Adrenal gland (tissue), 12 donors: ENCODE data around the gene EPSTI1. TPM values are rescaled to one million over a fixed set of nuclear protein-coding genes. Genes with fewer than 3 reads are reported as not detected.
"Not testable (repeated sequence)": the region's sequence is repeated elsewhere in the genome, so short reads cannot be mapped to it uniquely, and the experiment has no call there.

Source experiments
- DNase-seq, 7 donors: peaks; one replicate each; pipeline ENCODE4 v3.0.0-alpha.2; 2019 to 2020
- H3K27ac ChIP-seq, 5 donors: fragments of 200-600 bp; sonication (generic) in 4 of 5; 1 replicate in 3 of 5; 2 replicates in 2 of 5; pipeline versions ENCODE4 v1.5.1 to v1.8.0; 2016 to 2020; ENCODE audit warnings: mild to moderate bottlenecking in 1 of 5
- H3K27me3 ChIP-seq: fragments of 200-600 bp; 2 replicates; pipeline ENCODE4 v1.8.0; 2021
- H3K36me3 ChIP-seq, 2 donors: fragments of 200-600 bp; replicated peaks in 1 of 2; 1 replicate in 1 of 2; 2 replicates in 1 of 2; pipeline versions ENCODE4 v1.5.1 to v1.8.0; 2018 to 2022
- H3K4me1 ChIP-seq, 2 donors: fragments of 200-600 bp; replicated peaks in 1 of 2; 1 replicate in 1 of 2; 2 replicates in 1 of 2; pipeline versions ENCODE4 v1.5.1 to v1.8.0; 2018 to 2021
- H3K4me3 ChIP-seq, 4 donors: fragments of 200-600 bp; sonication (generic) in 3 of 4; one replicate each; pipeline ENCODE4 v1.5.1; 2016 to 2018
- H3K9me3 ChIP-seq, 3 donors: fragments of 200-600 bp; sonication (generic) in 1 of 3; replicated peaks in 1 of 3; 1 replicate in 2 of 3; 2 replicates in 1 of 3; pipeline versions ENCODE4 v1.5.1 to v1.8.0; 2016 to 2021
- POLR2A ChIP-seq, 2 donors: fragments of 450-650 bp; IDR thresholded peaks; one replicate each; pipeline ENCODE4 v1.6.1; 2017; ENCODE audit warnings: antibody characterized with exemption in 2 of 2, mild to moderate bottlenecking in 2 of 2, moderate library complexity in 1 of 2
- WGBS, 4 donors: extraction: QIAGEN DNeasy Blood & Tissue Kit in 2 of 4; methylation state at CpG; one replicate each; pipeline versions ENCODE4 v1.1.5 to v1.1.7; 2013 to 2017; 5-methylcytosine and 5-hydroxymethylcytosine counted together
- intact Hi-C, 2 donors: fragments of 100-400 bp; cut with DNase I; formaldehyde crosslinking; loops; one replicate each; pipeline versions ENCODE4 v1.14.1 to v1.15.0; 2022 to 2023
- polyA plus RNA-seq, 3 donors: library from polyadenylated mRNA; stranded (reverse); fragments of 200-250 nt in 2 of 3; fragments of 350-450 nt in 1 of 3; fragmentation: Illumina TruSeq in 1 of 3; extraction: RNeasy Lipid Tissue Mini Kit (QIAGEN cat#74804) in 1 of 3; gene quantifications; one replicate each; pipeline ENCODE4 v1.2.3, GENCODE V29; 2013 to 2014
- total RNA-seq, 9 donors: library from RNA; depleted of rRNA in 4 of 9; stranded (reverse); fragments of >200 nt in 4 of 9; fragments of 120-200 nt in 1 of 9; fragmentation: NEBNext Ultra II Directional in 1 of 9; extraction: Animal tissue kit (Norgen Biotek cat#: 25700) in 1 of 9; gene quantifications; one replicate each; pipeline versions ENCODE4 v1.1.0 to v1.2.4, GENCODE V29; 2013 to 2023
- TF ChIP-seq, protein P1 (sequence below), 6 experiments: fragments of 450-650 bp in 4 of 6; fragments of 200-600 bp in 2 of 6; sonication (generic) in 1 of 6; IDR thresholded peaks; 1 replicate in 5 of 6; 2 replicates in 1 of 6; pipeline versions ENCODE4 v1.5.1 to v1.8.0; 2016 to 2021; ENCODE audit warnings: antibody characterized with exemption in 6 of 6, mild to moderate bottlenecking in 2 of 6, moderate library complexity in 1 of 6
- donor health status: healthy with polysubstance abuse.
- donor health status: Bipolar disorder and iron deficiency.
- donor health status: DM: yes; HTN: yes; CAD: no.
- donor health status: DM: no; HTN: no; CAD: no.
- donor health status: DM: no; HTN: no; CAD: no.
- donor health status: DM: yes; HTN: yes; CAD: no.

The EPSTI1 gene
- total and polyA plus RNA-seq, 12 donors: 6.8 to 36.3 (median 10.2) TPM

DNA sequence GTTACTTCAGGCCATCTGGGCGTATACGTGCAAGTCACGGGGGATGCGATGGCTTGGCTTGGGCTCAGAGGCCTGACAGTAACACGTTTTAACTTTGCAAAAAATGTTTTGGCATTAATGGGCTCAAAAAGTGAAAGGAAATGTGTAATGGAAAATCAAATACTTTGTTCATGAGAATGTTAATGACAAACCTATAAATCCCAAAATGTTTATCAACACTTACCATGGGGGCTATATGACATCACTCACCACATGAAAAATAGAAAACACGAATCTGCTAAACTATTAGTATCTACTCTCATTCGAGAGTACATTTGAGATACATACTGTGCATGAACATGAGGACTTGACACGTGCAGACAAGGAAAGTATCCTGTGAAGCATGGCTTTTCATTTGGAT is 119.0 kb downstream of the EPSTI1 start:
- WGBS, 4 donors: 92 to 94% (median 93%) methylated on average over 8 of the region's 8 CpGs
- intact Hi-C loops: no loop called here
- Histone ChIP-seq H3K9me3 (no peaks in the 10 kb centered on the region), H3K27me3 (no peaks in the 10 kb centered on the region), H3K4me3 (no peak overlapping the region), H3K27ac (no peak overlapping the region), H3K36me3 (no peaks in the 10 kb centered on the region), H3K4me1 (peaks cover 7 to 27% of the 10 kb centered on the region in 2 donors)
- no peak for DNase-seq
- TF ChIP-seq POLR2A (IDR thresholded peaks at IDR 0.05): no peak
- TF ChIP-seq, protein P1, sequence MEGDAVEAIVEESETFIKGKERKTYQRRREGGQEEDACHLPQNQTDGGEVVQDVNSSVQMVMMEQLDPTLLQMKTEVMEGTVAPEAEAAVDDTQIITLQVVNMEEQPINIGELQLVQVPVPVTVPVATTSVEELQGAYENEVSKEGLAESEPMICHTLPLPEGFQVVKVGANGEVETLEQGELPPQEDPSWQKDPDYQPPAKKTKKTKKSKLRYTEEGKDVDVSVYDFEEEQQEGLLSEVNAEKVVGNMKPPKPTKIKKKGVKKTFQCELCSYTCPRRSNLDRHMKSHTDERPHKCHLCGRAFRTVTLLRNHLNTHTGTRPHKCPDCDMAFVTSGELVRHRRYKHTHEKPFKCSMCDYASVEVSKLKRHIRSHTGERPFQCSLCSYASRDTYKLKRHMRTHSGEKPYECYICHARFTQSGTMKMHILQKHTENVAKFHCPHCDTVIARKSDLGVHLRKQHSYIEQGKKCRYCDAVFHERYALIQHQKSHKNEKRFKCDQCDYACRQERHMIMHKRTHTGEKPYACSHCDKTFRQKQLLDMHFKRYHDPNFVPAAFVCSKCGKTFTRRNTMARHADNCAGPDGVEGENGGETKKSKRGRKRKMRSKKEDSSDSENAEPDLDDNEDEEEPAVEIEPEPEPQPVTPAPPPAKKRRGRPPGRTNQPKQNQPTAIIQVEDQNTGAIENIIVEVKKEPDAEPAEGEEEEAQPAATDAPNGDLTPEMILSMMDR (IDR thresholded peaks at IDR 0.05): no peak

DNA sequence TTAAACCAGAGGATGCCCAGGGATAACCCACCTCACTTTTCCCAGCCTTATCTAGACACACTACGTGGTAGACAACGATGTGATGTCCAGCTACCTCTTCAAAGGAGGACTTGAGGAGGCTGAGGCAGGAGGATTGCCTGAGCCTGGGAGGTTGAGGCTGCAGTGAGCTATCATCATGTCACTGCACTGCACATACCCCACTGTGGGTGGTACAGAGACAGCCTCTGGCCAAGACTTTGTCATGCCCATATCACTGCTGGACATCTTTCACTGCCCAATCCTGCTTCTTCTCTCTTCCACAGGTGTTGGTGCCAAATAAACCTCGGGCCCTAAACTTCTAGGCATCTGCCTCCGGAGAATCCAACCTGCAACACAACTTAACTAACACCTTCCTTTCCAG is 124.8 kb downstream of the EPSTI1 start:
- DNase-seq: no peak
- Histone ChIP-seq H3K36me3 (no peaks in the 10 kb centered on the region), H3K27ac (no peak overlapping the region), H3K27me3 (no peaks in the 10 kb centered on the region), H3K9me3 (no peaks in the 10 kb centered on the region), H3K4me3 (no peak overlapping the region), H3K4me1 (no peaks in the 10 kb centered on the region)
- 79 to 88% (median 85%) methylated on average over 2 to 4 of the region's 4 CpGs for WGBS, 4 donors
- intact Hi-C loops: no loop called here
- no peak for TF ChIP-seq POLR2A (IDR thresholded peaks at IDR 0.05)
- TF ChIP-seq, protein P1 (IDR thresholded peaks at IDR 0.05): no peak

DNA sequence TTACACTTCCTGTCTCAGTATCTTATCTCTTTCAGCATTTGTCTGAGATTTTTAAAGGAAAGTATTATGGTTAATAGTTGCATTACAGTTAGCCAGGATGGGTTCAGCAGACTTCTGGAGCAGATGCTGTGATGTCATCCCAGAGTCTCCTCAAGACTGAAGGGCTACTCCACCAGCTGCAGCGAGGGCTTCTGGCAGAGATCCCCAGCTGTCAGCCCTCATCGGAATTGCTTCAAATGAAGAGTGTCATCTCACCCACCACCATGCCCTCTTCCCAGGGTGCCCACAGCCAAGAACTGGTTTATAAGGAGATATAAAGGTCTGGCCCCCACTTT is 126.3 kb downstream of the EPSTI1 start:
- Histone ChIP-seq H3K36me3 (no peaks in the 10 kb centered on the region), H3K27ac (no peak overlapping the region), H3K27me3 (no peaks in the 10 kb centered on the region), H3K4me3 (no peak overlapping the region), H3K4me1 (no peaks in the 10 kb centered on the region), H3K9me3 (no peaks in the 10 kb centered on the region)
- DNase-seq: peak in 1 of 7 donors; percentile 2
- TF ChIP-seq, protein P1 (IDR thresholded peaks at IDR 0.05): no peak
- no peak for TF ChIP-seq POLR2A (IDR thresholded peaks at IDR 0.05)
- intact Hi-C loops: no loop called here
- 71 to 79% (median 76%) methylated on average over 1 to 2 of the region's 2 CpGs for WGBS, 4 donors

DNA sequence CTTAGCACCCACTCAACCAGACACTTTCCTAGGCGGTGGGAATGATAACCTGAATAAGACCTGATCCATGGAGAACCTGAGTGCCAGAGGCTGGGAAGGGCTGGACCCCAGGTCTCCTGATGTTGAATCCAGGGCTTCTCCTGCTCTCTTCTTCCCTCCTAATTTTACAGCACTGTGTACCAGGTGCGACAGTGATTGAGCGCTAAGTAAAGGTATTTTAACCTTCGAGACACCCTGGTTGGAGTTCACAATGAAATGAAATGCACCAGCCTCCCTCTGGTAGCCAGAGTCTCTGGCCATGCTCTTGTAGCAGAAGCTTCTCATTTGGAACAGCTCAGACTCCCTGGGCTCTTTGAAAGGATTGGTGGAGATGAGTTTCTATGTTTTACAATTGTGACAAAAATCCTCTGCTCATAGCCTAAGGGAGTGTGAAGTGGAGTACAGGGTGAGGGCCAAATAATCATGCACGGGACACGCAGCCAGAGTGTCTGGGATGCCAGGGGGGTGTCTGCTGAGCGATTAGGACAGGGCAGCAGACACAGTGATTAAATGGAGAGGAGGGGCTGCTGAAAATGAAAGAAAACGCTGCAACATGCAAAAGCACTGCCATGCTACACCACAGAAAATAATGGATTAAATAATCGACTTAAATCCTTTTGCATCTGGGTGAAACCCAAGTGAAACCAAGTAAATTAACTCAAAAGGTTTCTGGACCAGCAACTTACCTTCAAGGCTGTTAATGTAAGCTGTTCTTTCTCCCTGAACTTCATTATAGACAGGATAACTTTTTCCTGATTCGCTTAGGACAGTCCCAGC is 126.9 kb downstream of the EPSTI1 start:
- H3K27ac ChIP-seq: no peak overlapping the region
- H3K36me3 ChIP-seq: no peaks in the 10 kb centered on the region
- no peaks in the 10 kb centered on the region for H3K27me3 ChIP-seq
- WGBS, 4 donors: 63 to 70% (median 63%) methylated on average over 10 of the region's 10 CpGs
- intact Hi-C loops: no loop called here
- H3K4me3 ChIP-seq: no peak overlapping the region
- no peaks in the 10 kb centered on the region for H3K9me3 ChIP-seq
- no peak for DNase-seq
- TF ChIP-seq, protein P1 (IDR thresholded peaks at IDR 0.05): no peak
- TF ChIP-seq POLR2A (IDR thresholded peaks at IDR 0.05): no peak
- H3K4me1 ChIP-seq: no peaks in the 10 kb centered on the region

DNA sequence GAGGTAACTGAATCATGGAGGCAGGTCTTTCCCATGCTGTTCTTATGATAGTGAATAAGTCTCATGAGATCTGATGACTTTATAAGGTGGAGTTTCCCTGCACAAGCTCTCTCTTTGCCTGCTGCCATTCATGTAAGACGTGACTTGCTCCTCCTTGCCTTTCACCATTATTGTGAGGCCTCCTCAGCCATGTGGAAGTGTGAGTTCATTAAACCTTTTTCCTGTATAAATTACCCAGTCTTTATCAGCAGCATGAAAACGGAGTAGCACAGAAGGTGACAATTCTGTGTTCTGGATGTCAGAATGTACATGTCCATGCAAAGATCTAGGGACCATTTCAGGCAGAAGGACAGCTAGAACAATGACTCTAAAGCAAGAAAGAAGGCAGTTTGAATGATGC is 129.7 kb downstream of the EPSTI1 start:
- intact Hi-C loops: not testable (repeated sequence)

More for the DNA sequence above, 129.7 kb downstream of the EPSTI1 start:
- H3K27ac ChIP-seq, H3K36me3 ChIP-seq, H3K9me3 ChIP-seq, H3K4me3 ChIP-seq, H3K4me1 ChIP-seq, DNase-seq, H3K27me3 ChIP-seq: not testable (repeated sequence)
- WGBS, 4 donors: 63 to 92% (median 82%) methylated on average over 2 of the region's 2 CpGs
